Sigmoid colon (tissue), 7 donors: ENCODE data around the gene EWSR1. TPM values are rescaled to one million over a fixed set of nuclear protein-coding genes. Genes with fewer than 3 reads are reported as not detected.

Experiments
- DNase-seq: peaks from one replicate; pipeline ENCODE4 v3.0.0-alpha.2; 2019
- H3K27ac ChIP-seq, 4 donors: fragments of 200-600 bp; sonication (generic); one replicate each; pipeline ENCODE4 v1.5.1; 2016 to 2019; ENCODE audit warnings: mild to moderate bottlenecking in 1 of 4
- H3K27me3 ChIP-seq, 3 donors: fragments of 200-600 bp; sonication (generic); one replicate each; pipeline ENCODE4 v1.5.1; 2019; ENCODE audit warnings: mild to moderate bottlenecking in 1 of 3
- H3K36me3 ChIP-seq, 4 donors: fragments of 200-600 bp; sonication (generic); one replicate each; pipeline ENCODE4 v1.5.1; 2016 to 2019
- H3K4me1 ChIP-seq, 4 donors: fragments of 200-600 bp; sonication (generic); one replicate each; pipeline ENCODE4 v1.5.1; 2017 to 2019
- H3K4me3 ChIP-seq, 4 donors: fragments of 200-600 bp; sonication (generic); one replicate each; pipeline ENCODE4 v1.5.1; 2017 to 2019; ENCODE audit warnings: mild to moderate bottlenecking in 2 of 4, moderate library complexity in 1 of 4
- H3K9me3 ChIP-seq, 4 donors: fragments of 200-600 bp in 3 of 4; sonication (generic) in 3 of 4; one replicate each; pipeline versions ENCODE4 v1.5.1 to v1.6.1; 2013 to 2019
- CTCF ChIP-seq, 4 experiments: fragments of 450-650 bp in 3 of 4; fragments of 200-600 bp in 1 of 4; IDR thresholded peaks; one replicate each; pipeline ENCODE4 v1.5.1; 2016 to 2019; ENCODE audit warnings: antibody characterized with exemption in 4 of 4, mild to moderate bottlenecking in 3 of 4, moderate library complexity in 2 of 4
- EP300 ChIP-seq, 4 donors: sonication (generic); formaldehyde crosslinking; IDR thresholded peaks; one replicate each; pipeline ENCODE4 v1.6.1; 2017; ENCODE audit warnings: antibody characterized with exemption in 4 of 4
- POLR2A ChIP-seq, 2 donors: fragments of 450-650 bp; IDR thresholded peaks; one replicate each; pipeline ENCODE4 v1.6.1; 2016; ENCODE audit warnings: antibody characterized with exemption in 2 of 2, mild to moderate bottlenecking in 2 of 2, moderate library complexity in 2 of 2
- POLR2AphosphoS5 ChIP-seq, 4 donors: sonication (generic); formaldehyde crosslinking; IDR thresholded peaks; one replicate each; pipeline ENCODE4 v1.6.1; 2017; ENCODE audit warnings: antibody characterized with exemption in 4 of 4
- WGBS, 2 donors: extraction: QIAGEN DNeasy Blood & Tissue Kit; methylation state at CpG; one replicate each; pipeline ENCODE4 v1.1.7; 2013; 5-methylcytosine and 5-hydroxymethylcytosine counted together
- intact Hi-C: fragments of 100-400 bp; cut with DNase I; formaldehyde crosslinking; loops from one replicate; pipeline ENCODE4 v1.15.1; 2023
- polyA plus RNA-seq, 3 donors: library from polyadenylated mRNA; stranded (reverse); fragments of 200-250 nt; gene quantifications; one replicate each; pipeline ENCODE4 v1.2.3, GENCODE V29; 2013
- total RNA-seq, 4 donors: library from RNA; depleted of rRNA; stranded (reverse); fragments of >200 nt; gene quantifications; one replicate each; pipeline ENCODE4 v1.1.0, GENCODE V29; 2016
- donor health status: healthy with polysubstance abuse.
- donor health status: Bipolar disorder and iron deficiency.
- donor health status: healthy.

EWSR1 gene
- total and polyA plus RNA-seq, 7 donors = 81.4 to 233 (median 174) TPM

- peaks cover 0 to 68% (median 62%) of the 10 kb centered on the region in 4 donors for H3K4me1 ChIP-seq
- H3K9me3 ChIP-seq = no peaks in the 10 kb centered on the region
- no peaks in the 10 kb centered on the region for H3K27me3 ChIP-seq
- intact Hi-C loops = loop anchor here (2.0 to 5.0 kb wide), 2 partner anchors 38 to 1153 kb away; partner anchors contain the start of gene GAS2L1
- 1% methylated on average over 14 of the region's 14 CpGs for WGBS, 2 donors
- TF ChIP-seq CTCF (IDR thresholded peaks at IDR 0.05) (no peak), POLR2AphosphoS5 (IDR thresholded peaks at IDR 0.05) (no peak), POLR2A (IDR thresholded peaks at IDR 0.05) (no peak), EP300 (IDR thresholded peaks at IDR 0.05) (no peak)
- H3K36me3 ChIP-seq = peaks cover 6 to 38% (median 17%) of the 10 kb centered on the region in 4 donors
- no peak for DNase-seq
- H3K4me3 ChIP-seq = peak overlapping the region; percentile 72 to 80 (median 76)
- peak overlapping the region; percentile 94 to 100 (median 96) for H3K27ac ChIP-seq
Observed at GRCh38 chr22:29269230-29269604, 1.1 kb downstream of the EWSR1 start.

DNA sequence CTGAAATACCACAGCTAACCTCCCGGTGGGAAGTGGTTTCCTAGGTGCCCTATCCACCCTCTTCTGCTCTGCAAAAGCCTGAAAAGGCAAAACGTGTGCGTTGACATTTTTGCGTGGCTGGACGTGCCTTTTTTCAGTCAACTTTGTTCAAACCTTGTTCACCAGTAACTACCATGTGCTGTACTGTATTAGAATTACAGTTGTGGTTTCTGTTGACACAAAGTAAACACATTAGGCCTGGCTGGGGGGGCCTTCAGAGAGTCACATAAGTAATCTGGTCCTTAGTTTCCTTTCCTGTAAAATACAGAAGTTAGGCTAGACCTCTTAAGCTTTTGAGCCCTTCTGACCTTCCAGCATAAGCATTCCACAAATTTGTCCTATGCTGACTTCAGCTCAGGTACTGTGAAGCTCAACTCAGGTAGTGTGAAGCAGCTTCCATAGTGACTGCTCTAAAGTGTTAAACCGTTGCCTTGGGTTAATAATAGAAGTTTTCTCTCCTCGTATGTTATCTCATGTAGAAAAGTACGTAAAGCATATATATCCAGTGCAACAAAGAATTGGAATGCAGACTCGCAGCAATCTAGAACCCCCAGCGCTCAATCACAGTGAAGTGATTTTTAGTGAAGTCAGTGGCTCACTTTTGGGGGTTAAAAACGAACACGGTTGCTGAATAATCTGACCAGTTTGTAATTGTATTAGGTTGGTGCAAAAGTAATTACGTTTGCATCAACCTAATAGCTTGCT lies 1.8 kb downstream of the EWSR1 start:
- 4 to 13% methylated on average over 13 of the region's 13 CpGs for WGBS, 2 donors
- Histone ChIP-seq H3K27ac (peak overlapping the region; percentile 94 to 100 (median 96)), H3K4me3 (peak overlapping the region; percentile 72 to 80 (median 76)), H3K27me3 (no peaks in the 10 kb centered on the region), H3K4me1 (peaks cover 0 to 73% (median 69%) of the 10 kb centered on the region in 4 donors), H3K36me3 (peaks cover 6 to 38% (median 22%) of the 10 kb centered on the region in 4 donors), H3K9me3 (no peaks in the 10 kb centered on the region)
- intact Hi-C loops = loop anchor here (2.0 to 5.0 kb wide), 2 partner anchors 37 to 1152 kb away; partner anchors contain the start of gene GAS2L1
- no peak for TF ChIP-seq POLR2AphosphoS5 (IDR thresholded peaks at IDR 0.05)
- TF ChIP-seq EP300 (IDR thresholded peaks at IDR 0.05) = no peak
- no peak for TF ChIP-seq CTCF (IDR thresholded peaks at IDR 0.05)
- TF ChIP-seq POLR2A (IDR thresholded peaks at IDR 0.05) = no peak
- DNase-seq = no peak

DNA sequence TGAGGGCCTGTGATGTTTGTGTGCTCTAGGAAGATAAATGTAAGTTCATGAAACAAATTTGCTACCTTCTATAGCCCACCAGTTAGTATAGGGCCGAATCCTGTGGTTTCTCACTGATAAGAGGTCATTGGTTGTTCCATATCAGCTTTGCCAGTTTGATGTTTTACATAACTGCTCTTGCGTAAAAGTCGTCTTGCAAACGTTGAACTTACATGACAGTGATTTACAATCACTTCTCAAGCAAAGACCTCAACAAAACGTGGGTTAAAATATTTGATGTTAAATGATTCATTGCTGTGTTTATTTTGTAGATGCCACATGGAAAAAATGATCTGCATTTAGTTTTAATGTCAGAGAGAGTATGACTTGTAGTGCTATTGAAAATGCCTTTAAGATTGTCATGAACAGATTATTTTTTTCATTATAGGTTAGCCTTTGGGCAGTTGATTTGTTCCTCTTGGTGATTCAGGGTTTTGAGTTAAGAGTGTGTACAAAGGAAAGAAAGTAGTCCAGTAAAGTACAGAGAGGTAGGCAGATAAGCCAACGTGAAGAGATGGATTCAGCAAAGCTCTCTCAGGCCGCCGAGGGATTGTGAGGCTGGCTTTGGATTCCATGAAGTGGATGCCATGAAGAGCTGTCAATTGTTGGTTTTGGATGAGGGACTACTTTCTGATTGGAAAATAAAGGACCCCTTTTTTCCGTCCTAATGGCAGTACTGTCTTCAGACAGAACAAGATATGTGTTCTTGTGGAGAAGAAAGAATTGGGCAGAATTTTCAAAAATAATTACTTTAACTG lies 2.6 kb downstream of the EWSR1 start:
- intact Hi-C loops = no loop called here

GRCh38 chr22:29272624-29273023 lies 4.6 kb downstream of the EWSR1 start:
- intact Hi-C loops = no loop called here
- H3K4me3 ChIP-seq = no peak overlapping the region
- peaks cover 9 to 55% (median 34%) of the 10 kb centered on the region in 4 donors for H3K36me3 ChIP-seq
- peaks cover 0 to 81% (median 64%) of the 10 kb centered on the region in 4 donors for H3K4me1 ChIP-seq
- TF ChIP-seq CTCF (IDR thresholded peaks at IDR 0.05) (no peak), POLR2A (IDR thresholded peaks at IDR 0.05) (no peak), EP300 (IDR thresholded peaks at IDR 0.05) (no peak), POLR2AphosphoS5 (IDR thresholded peaks at IDR 0.05) (no peak)
- DNase-seq = no peak
- H3K27me3 ChIP-seq = no peaks in the 10 kb centered on the region
- H3K9me3 ChIP-seq = no peaks in the 10 kb centered on the region
- 82 to 89% methylated on average over 2 of the region's 2 CpGs for WGBS, 2 donors
- peak overlapping the region in 1 of 4 donors; percentile 12 for H3K27ac ChIP-seq

More for the DNA sequence above, 2.6 kb downstream of the EWSR1 start:
- H3K4me3 ChIP-seq = peak overlapping the region; percentile 72 to 80 (median 76)
- peaks cover 6 to 38% (median 20%) of the 10 kb centered on the region in 4 donors for H3K36me3 ChIP-seq
- no peaks in the 10 kb centered on the region for H3K9me3 ChIP-seq
- TF ChIP-seq CTCF (IDR thresholded peaks at IDR 0.05) (no peak), POLR2A (IDR thresholded peaks at IDR 0.05) (no peak), POLR2AphosphoS5 (IDR thresholded peaks at IDR 0.05) (peak in 1 of 4 donors; percentile 31), EP300 (IDR thresholded peaks at IDR 0.05) (no peak)
- H3K27me3 ChIP-seq = no peaks in the 10 kb centered on the region
- 22 to 27% methylated on average over 9 of the region's 9 CpGs for WGBS, 2 donors
- no peak for DNase-seq
- H3K27ac ChIP-seq = peak overlapping the region; percentile 94 to 100 (median 96)
- peaks cover 0 to 80% (median 72%) of the 10 kb centered on the region in 4 donors for H3K4me1 ChIP-seq
